Measurements from ENCODE around the gene DHX15. TPM values are rescaled to one million over a fixed set of nuclear protein-coding genes. Genes with fewer than 3 reads are reported as not detected.

DHX15 gene
- total RNA-seq, result 147 and 201 TPM in 2 replicates

GRCh38 chr4:24584211-24584850, at the start of gene DHX15:
Gene DHX15 (minus strand): TSS chr4:24584554. CDS start chr4:24584393, 161 bp downstream.
- DNase-seq (ENCODE audit: low read depth, low spot score), result peak; percentile 92

GRCh38 chr4:24632011-24632410, 47.7 kb upstream of the DHX15 start:
- DNase-seq (ENCODE audit: low read depth, low spot score), result no peak

DNA sequence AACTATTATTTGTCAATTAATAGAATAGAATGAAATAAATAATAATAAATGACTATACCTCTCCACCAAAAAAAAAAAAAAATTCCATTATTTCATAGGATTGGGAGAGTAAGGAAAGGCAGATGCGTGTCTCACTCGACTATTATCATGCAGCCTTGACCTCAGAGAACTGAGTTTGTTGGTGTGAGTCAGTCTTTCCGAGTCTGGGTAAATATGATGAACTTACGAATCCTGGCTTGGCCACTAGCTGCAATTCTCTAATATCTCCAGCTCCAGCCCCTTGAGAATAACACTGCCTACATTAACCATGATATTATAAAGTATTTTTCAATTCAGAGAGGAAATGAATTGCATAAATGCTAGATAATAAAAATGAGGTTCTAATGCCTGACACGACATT, 46.6 kb upstream of the DHX15 start:
- DNase-seq (ENCODE audit: low read depth, low spot score), result peak; percentile 10

DNA sequence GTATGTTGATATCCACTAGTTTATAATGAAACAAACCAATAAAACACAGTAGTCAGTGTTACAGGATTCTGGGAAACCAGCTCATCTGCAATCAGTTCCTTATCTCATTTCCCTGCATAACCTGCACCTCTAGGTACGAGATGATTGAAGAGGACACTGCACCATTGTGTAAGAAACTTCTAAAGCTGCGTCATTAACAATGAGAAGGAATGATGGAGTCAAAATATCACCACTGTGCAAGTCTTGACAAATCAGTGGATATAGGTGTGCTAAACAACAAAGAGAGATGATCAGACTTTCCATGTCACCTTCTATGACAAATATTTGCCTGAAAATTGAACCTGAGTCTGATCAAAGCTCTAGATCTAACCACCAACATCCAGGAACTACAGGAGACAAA, 40.7 kb upstream of the DHX15 start:
- DNase-seq (ENCODE audit: low read depth, low spot score), result no peak

DNA sequence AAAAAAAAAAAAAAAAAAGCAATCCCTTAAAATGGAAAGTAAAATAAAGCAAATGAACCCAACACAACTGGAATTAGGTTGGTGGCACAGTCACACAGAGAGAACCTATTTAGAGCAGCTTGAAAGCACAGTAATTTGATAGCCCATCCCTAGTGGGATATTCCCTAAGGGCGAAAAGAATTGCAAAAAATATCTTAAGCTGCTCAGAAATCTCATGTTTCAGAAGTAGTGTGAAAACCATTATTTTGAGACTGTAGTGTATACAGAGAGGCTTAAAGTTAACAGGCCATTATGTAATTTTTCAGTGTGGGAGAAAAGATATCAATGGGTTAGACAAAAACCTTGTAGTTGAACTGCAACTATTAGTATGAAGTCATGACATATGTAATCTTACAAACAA, 40.0 kb upstream of the DHX15 start:
- no peak for DNase-seq (ENCODE audit: low read depth, low spot score)

GRCh38 chr4:24622146-24622834, 37.9 kb upstream of the DHX15 start:
- no peak for DNase-seq (ENCODE audit: low read depth, low spot score)

DNA sequence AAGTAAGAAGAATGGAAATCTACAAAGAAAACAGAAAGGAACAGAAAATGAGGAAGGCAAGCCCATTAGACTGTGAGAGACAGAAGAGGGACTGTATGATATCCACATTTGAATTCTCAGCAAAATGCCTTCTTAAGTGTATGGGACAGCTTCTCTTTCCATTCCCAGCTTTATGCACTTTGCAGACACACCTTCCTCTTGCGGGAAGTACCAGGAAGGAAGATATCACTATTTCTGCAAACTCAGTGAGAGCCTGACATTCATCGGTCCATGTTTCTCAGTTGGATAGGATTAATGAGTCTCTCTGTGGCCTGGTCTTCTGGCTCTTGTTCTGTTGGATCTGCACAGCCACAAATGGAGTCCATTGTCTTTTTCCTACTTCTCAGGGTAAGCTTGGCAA, 31.6 kb upstream of the DHX15 start:
- no peak for DNase-seq (ENCODE audit: low read depth, low spot score)

DNA sequence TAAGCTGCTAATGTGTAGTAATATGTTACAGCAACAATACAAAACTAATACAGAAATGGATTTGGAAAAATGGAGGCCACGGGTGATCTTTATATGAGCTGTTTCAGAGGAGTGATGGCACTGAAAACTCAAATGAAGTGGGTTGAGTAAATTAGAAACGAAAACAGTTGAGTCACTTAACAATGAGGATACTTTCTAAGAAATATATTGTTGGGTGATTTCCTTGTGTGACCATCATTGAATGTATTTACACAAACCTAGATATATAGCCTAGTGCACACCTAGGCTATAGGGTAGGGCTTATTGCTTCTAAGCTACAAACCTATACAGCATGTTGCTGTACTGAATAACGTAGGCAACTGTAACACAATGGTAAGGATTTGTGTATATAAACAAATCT, 30.5 kb upstream of the DHX15 start:
- DNase-seq (ENCODE audit: low read depth, low spot score), result no peak

DNA sequence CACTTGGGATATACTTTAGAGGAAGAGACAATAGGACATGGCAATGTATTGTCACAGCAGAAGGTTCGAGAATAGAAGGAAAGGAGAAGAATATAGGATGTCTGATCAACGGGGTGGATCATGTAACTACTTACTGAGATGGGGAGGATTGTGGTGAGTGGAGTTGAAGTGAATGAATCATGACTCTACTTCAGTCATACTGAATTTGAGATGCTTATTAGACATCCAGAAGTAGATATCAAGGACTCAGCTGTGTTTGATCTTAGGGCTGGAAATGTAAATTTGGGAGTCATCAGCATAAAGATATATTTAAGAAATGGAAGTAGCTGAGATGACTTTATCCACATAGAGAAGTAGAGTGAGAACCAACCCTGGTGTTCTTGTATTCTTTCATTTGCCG, 29.1 kb upstream of the DHX15 start:
- no peak for DNase-seq (ENCODE audit: low read depth, low spot score)

GRCh38 chr4:24611575-24611974, 27.2 kb upstream of the DHX15 start:
- DNase-seq (ENCODE audit: low read depth, low spot score), result no peak

GRCh38 chr4:24607334-24607733, 23.0 kb upstream of the DHX15 start:
- DNase-seq (ENCODE audit: low read depth, low spot score), result no peak

DNA sequence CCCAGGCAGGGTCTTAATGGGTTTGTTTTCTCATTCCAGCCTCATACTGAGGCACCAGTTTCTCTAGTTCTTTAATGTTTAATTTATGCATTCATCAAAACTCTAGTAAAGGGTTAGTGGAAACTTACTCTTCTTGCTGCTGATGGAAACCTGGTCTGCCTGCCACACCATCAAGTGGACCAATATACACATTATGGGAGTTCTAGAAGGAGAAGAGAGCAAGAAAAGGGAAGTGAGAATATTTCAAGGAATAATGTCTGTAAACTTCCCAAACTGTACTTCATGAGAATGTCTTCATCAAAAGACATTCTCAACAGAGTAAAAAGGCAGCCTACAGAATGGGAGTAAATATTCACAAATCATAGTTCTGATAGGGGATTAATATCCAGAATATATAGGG, 20.9 kb upstream of the DHX15 start:
- no peak for DNase-seq (ENCODE audit: low read depth, low spot score)

GRCh38 chr4:24604558-24605214, 20.3 kb upstream of the DHX15 start:
- DNase-seq (ENCODE audit: low read depth, low spot score), result no peak

DNA sequence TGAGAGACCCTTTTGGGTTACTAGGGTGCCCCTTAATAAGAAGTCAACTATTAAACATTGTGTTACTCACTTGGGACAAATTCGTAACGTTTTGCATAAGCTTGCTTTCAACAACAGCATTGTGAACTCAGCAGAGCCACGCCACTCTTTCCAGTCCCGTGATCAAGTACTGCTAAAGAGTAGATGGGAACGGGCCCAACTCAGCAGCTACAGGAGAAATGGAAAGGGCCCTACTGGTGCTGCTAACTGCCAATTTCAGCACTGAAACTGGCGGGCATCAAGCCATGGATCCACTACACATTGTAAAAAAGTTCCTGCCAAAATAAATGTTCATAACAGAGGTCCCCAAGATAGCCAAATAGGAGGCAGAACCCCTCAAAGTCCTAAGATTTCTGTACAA, 19.0 kb upstream of the DHX15 start:
- no peak for DNase-seq (ENCODE audit: low read depth, low spot score)

DNA sequence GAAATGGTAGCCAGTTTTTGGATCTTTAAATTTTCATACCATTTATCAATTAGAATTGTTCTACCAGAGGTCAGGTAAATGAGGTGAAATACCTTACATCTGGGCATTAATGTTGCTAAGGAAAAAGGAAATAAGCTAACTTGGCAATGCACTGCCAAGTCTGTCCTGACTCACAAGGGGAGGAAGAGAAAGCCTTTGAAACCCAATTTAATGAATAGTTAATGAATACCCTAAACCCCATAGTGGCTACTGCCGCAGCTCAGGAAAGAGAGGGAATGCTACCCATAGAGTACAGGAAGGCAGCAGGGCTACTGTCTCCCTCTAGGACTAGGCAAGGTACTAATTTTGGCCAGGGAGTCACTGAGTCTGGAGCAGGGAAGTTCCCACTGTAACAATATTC, 16.8 kb upstream of the DHX15 start:
- DNase-seq (ENCODE audit: low read depth, low spot score), result no peak

DNA sequence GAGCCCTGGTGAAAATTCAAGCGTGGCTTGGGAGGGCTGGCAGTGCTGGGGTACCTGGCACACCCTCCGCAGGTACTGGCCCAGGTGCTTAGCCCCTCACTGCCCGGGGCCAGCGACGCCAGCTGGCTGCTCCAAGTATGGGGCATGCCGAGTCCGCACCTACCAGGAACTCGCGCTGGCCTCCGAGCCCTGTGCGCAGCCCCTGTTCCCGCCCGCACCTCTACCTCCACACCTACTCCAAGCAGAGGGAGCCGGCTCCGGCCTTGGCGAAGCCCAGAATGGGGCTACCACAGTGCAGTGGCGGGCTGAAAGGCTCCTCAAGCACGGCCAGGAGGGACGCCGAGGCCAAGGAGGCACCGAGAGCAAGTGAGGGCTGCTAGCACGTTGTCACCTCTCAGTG, 14.9 kb upstream of the DHX15 start:
- DNase-seq (ENCODE audit: low read depth, low spot score), result no peak

- no peak for DNase-seq (ENCODE audit: low read depth, low spot score)
Observed at GRCh38 chr4:24598025-24598424, 13.7 kb upstream of the DHX15 start.

DNA sequence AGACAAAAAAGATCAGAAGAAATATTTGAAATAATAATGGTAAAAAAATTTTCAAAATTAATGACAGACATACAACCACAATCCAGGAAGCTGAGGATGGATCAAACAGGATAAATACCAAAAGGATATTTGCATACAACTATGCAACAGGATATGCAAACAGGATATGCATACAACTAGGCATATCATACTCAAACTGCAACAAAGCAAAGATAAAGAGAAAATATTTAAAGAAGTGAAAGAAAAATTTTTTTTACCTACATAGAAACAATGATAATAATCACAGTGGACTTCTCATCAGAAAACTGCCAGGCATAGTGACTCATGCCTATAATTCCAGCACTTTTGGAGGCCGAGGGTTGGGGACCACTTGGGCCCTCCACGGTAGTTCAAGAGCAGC, 11.3 kb upstream of the DHX15 start:
- DNase-seq (ENCODE audit: low read depth, low spot score), result no peak

DNA sequence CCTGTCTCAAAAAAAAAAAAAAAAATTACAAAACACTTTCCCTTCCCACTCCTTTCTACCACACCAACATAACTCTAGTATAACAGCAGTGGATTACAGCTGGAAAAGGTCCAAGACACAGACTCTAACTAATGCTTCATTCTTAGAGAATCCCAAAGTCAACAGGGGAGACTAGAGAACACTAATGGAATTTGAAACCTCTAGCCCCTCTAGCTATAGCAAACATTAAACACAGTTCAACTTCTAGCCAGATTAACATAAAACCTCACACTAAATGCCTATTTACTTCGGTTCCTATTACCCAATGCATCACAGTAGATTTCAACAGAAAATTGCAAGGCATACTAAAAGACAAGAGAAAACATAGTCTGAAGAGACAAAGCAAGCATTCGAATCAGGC, 10.5 kb upstream of the DHX15 start:
- DNase-seq (ENCODE audit: low read depth, low spot score), result no peak

DNA sequence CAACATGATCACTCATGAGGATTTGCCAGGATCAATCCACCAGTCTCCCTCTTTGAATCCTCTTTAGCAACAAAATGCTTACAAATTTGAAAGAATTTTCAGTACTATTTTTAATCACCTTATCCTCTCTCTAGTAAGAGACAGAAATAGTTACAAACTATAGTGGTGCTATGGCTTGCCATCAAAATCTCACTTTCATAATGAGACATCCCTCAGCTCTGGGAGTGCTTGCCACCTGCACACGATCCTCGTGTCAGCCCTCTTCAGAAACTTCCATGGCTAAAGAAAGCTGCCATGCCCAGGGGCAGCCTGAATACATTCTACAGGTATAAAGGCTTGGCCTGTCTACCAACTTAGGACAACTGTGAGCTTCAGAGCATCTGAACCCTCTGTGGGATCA, 5.1 kb upstream of the DHX15 start:
- no peak for DNase-seq (ENCODE audit: low read depth, low spot score)

- no peak for DNase-seq (ENCODE audit: low read depth, low spot score)
Observed at GRCh38 chr4:24588216-24588954, 4.0 kb upstream of the DHX15 start.
